Gastroesophageal sphincter (tissue), 4 donors: Measurements from ENCODE around the gene PPP2R5C. TPM values are rescaled to one million over a fixed set of nuclear protein-coding genes. Genes with fewer than 3 reads are reported as not detected.

Source experiments
- ATAC-seq: fragments of 150-250 bp; one replicate; pipeline ENCODE4 v1.9.1; 2016; ENCODE audit warnings: mild to moderate bottlenecking, moderate library complexity
- H3K27ac ChIP-seq, 4 donors: fragments of 200-600 bp; sonication (generic) in 3 of 4; 1 replicate in 3 of 4; 2 replicates in 1 of 4; pipeline ENCODE4 v1.5.1; 2016 to 2019
- H3K27me3 ChIP-seq: fragments of 200-600 bp; sonication (generic); one replicate; pipeline ENCODE4 v1.5.1; 2019
- H3K36me3 ChIP-seq, 2 donors: fragments of 200-600 bp; sonication (generic); one replicate each; pipeline ENCODE4 v1.5.1; 2019; ENCODE audit warnings: control low read depth in 1 of 2
- H3K4me1 ChIP-seq, 3 donors: fragments of 200-600 bp; sonication (generic); 1 replicate in 2 of 3; 2 replicates in 1 of 3; pipeline ENCODE4 v1.5.1; 2016 to 2019; ENCODE audit warnings: control low read depth in 2 of 3
- H3K4me3 ChIP-seq, 2 donors: fragments of 200-600 bp; sonication (generic); one replicate each; pipeline ENCODE4 v1.5.1; 2019; ENCODE audit warnings: mild to moderate bottlenecking in 1 of 2, moderate library complexity in 1 of 2
- H3K9me3 ChIP-seq, 3 donors: fragments of 200-600 bp; sonication (generic); one replicate each; pipeline ENCODE4 v1.5.1; 2017 to 2019; ENCODE audit warnings: control low read depth in 2 of 3
- EP300 ChIP-seq: sonication (generic); formaldehyde crosslinking; IDR thresholded peaks from one replicate; pipeline ENCODE4 v1.6.1; 2017; ENCODE audit warnings: antibody characterized with exemption, mild to moderate bottlenecking
- POLR2A ChIP-seq, 2 donors: fragments of 450-650 bp; IDR thresholded peaks; one replicate each; pipeline ENCODE4 v1.6.1; 2017; ENCODE audit warnings: antibody characterized with exemption in 2 of 2, mild to moderate bottlenecking in 2 of 2, moderate library complexity in 1 of 2
- POLR2AphosphoS5 ChIP-seq: sonication (generic); formaldehyde crosslinking; IDR thresholded peaks from one replicate; pipeline ENCODE4 v1.6.1; 2017; ENCODE audit warnings: antibody characterized with exemption
- WGBS, 2 donors: methylation state at CpG; one replicate each; pipeline ENCODE4 v1.1.5; 2018; ENCODE audit warnings: low coverage in 1 of 2; 5-methylcytosine and 5-hydroxymethylcytosine counted together
- total RNA-seq, 4 donors: library from RNA; depleted of rRNA; stranded (reverse); fragments of >200 nt; gene quantifications; one replicate each; pipeline ENCODE4 v1.1.0, GENCODE V29; 2016
- TF ChIP-seq, protein P1 (sequence below), 4 experiments: fragments of 200-600 bp in 2 of 4; fragments of 450-650 bp in 2 of 4; sonication (generic) in 1 of 4; IDR thresholded peaks; one replicate each; pipeline ENCODE4 v1.5.1; 2017 to 2019; ENCODE audit warnings: antibody characterized with exemption in 4 of 4, mild to moderate bottlenecking in 2 of 4, moderate library complexity in 2 of 4

The PPP2R5C gene
- total RNA-seq, 4 donors from 2014 or later = 123 to 199 (median 131) TPM

DNA sequence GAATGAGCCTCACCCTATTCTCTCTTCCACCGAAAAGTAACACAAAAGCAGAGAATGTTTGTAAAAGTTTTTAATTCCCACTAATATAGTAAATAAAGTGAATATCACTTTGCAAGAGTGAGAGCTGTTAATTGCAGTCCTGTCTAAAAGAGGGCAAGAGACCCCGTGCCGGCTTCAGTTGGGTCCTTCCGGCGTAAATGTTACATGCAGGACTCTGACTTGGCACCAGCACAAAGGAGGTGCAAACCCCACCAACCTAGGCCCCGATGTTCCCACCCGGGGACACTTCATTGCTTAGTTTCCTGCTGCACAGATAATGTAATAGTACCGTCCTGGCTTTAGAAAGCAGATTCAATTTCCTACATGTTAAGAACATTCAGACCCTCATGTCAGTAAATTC is 136.9 kb downstream of the PPP2R5C start:
- Histone ChIP-seq H3K4me3 (no peak overlapping the region), H3K4me1 (no peaks in the 10 kb centered on the region), H3K36me3 (peaks cover 0 to 100% of the 10 kb centered on the region in 2 donors), H3K27ac (no peak overlapping the region), H3K9me3 (no peaks in the 10 kb centered on the region), H3K27me3 (no peaks in the 10 kb centered on the region)
- TF ChIP-seq POLR2A (IDR thresholded peaks at IDR 0.05) (no peak), POLR2AphosphoS5 (no peak)
- ATAC-seq = no peak
- 93% methylated on average over 7 to 8 of the region's 8 CpGs for WGBS, 2 donors

DNA sequence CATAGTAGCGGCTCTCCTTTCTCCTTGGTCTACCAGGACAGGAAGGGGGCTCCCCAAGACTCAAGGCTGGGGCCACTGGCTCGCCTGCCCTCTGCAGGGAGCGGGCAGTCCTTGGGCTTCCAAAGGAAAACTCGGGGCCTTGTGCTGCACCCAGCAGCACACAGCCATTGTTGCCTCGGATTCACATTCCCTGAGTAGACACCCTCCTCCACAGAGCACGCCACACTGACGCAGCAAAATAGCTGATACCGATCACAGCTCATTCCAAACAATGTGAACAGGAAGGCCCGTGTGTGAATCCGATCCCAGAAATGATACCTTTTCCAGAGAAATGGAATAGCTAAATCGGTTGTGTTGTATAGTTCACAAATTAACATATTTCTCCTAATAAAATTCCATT is 137.8 kb downstream of the PPP2R5C start:
- H3K27me3 ChIP-seq = no peaks in the 10 kb centered on the region
- 95 to 96% methylated on average over 4 to 11 of the region's 11 CpGs for WGBS, 2 donors
- H3K9me3 ChIP-seq = no peaks in the 10 kb centered on the region
- no peak for ATAC-seq
- H3K27ac ChIP-seq = no peak overlapping the region
- no peak overlapping the region for H3K4me3 ChIP-seq
- no peak for TF ChIP-seq EP300
- TF ChIP-seq, protein P1, sequence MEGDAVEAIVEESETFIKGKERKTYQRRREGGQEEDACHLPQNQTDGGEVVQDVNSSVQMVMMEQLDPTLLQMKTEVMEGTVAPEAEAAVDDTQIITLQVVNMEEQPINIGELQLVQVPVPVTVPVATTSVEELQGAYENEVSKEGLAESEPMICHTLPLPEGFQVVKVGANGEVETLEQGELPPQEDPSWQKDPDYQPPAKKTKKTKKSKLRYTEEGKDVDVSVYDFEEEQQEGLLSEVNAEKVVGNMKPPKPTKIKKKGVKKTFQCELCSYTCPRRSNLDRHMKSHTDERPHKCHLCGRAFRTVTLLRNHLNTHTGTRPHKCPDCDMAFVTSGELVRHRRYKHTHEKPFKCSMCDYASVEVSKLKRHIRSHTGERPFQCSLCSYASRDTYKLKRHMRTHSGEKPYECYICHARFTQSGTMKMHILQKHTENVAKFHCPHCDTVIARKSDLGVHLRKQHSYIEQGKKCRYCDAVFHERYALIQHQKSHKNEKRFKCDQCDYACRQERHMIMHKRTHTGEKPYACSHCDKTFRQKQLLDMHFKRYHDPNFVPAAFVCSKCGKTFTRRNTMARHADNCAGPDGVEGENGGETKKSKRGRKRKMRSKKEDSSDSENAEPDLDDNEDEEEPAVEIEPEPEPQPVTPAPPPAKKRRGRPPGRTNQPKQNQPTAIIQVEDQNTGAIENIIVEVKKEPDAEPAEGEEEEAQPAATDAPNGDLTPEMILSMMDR (IDR thresholded peaks at IDR 0.05) = no peak
- peaks cover 0 to 100% of the 10 kb centered on the region in 2 donors for H3K36me3 ChIP-seq
- no peaks in the 10 kb centered on the region for H3K4me1 ChIP-seq

DNA sequence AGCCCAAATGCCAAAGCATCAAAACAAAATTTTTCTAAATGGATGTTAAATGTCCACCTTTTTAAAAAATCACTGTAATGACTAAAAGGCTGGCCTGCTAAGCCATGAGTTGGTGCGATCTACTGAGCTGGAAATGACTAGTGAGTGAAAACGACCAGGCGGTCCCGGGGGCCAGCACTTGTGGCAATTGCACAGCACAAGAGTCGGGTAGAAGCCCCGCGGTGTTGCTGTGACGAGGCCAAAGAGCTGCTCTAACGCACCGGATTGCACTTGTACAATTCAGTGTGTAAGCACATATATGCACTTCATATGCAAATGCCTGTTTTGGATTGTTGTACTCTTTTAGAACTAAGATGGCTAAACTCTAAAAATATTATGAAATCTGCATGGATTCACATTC is 138.7 kb downstream of the PPP2R5C start:
- no peaks in the 10 kb centered on the region for H3K9me3 ChIP-seq
- no peaks in the 10 kb centered on the region for H3K27me3 ChIP-seq
- H3K36me3 ChIP-seq = peaks cover 0 to 100% of the 10 kb centered on the region in 2 donors
- H3K27ac ChIP-seq = no peak overlapping the region
- no peak overlapping the region for H3K4me3 ChIP-seq
- ATAC-seq = no peak
- H3K4me1 ChIP-seq = no peaks in the 10 kb centered on the region
- no peak for TF ChIP-seq POLR2A (IDR thresholded peaks at IDR 0.05)
- TF ChIP-seq, protein P1 (IDR thresholded peaks at IDR 0.05) = no peak
- 86 to 95% methylated on average over 5 to 7 of the region's 10 CpGs for WGBS, 2 donors

DNA sequence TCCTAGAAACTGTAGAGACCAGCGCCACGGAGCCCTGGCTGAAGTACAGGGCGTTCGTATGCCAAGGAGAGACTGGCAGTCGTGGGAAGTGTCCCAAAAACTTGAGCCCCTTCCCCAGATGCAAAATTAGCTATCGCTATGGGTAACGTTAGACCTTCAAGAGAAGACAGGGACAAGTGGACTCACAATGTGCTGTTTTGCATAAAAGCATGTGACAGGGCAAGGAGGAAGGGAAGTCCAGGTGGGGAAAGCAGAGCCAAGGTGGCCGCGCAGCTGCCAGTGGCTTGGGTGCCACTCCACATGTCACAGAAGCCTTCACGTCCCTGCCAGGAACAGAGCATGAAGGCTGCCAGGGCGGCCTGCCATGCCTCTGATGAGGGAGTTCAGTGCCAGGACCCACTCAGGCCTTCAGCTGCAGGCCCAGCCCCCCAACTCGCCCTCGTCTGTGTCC is 141.6 kb downstream of the PPP2R5C start:
- TF ChIP-seq, protein P1 (IDR thresholded peaks at IDR 0.05) = no peak
- no peak for TF ChIP-seq POLR2AphosphoS5
- TF ChIP-seq POLR2A (IDR thresholded peaks at IDR 0.05) = no peak
- TF ChIP-seq EP300 = no peak
- no peak for ATAC-seq
- no peaks in the 10 kb centered on the region for H3K27me3 ChIP-seq
- no peaks in the 10 kb centered on the region for H3K9me3 ChIP-seq
- H3K27ac ChIP-seq = no peak overlapping the region
- no peak overlapping the region for H3K4me3 ChIP-seq
- no peaks in the 10 kb centered on the region for H3K4me1 ChIP-seq
- WGBS, 2 donors = 74 to 97% methylated on average over 5 to 9 of the region's 13 CpGs
- H3K36me3 ChIP-seq = peaks cover 0 to 100% of the 10 kb centered on the region in 2 donors

DNA sequence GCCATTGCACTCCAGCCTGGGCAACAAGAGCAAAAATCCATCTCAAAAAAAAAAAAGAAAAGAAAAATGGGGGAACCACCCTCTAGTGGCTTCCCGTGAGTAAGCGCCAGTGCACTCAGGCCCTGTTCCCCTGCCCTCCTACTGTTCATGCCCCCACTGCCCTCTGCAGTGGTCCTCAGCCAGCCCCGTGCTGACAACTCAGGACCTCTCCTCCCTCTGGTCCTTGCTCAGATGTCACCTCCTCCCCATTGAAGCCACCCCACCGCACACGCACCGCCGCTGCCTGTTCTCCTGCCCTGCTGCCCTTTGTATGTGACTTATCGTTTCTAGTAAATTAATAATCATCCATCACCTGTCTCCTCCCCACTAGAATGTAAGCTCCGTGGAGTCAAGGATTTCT is 144.1 kb downstream of the PPP2R5C start:
- no peaks in the 10 kb centered on the region for H3K9me3 ChIP-seq
- 63 to 70% methylated on average over 7 to 9 of the region's 9 CpGs for WGBS, 2 donors
- no peaks in the 10 kb centered on the region for H3K4me1 ChIP-seq
- peaks cover 0 to 100% of the 10 kb centered on the region in 2 donors for H3K36me3 ChIP-seq
- no peak overlapping the region for H3K4me3 ChIP-seq
- TF ChIP-seq POLR2A (IDR thresholded peaks at IDR 0.05) = no peak
- TF ChIP-seq, protein P1 (IDR thresholded peaks at IDR 0.05) = no peak
- TF ChIP-seq EP300 = no peak
- H3K27me3 ChIP-seq = no peaks in the 10 kb centered on the region
- H3K27ac ChIP-seq = no peak overlapping the region
- no peak for ATAC-seq
